IPS-NIHi7 (cell line): Measurements from ENCODE around the gene OR6X1.
A peak's percentile ranks its signal among the peaks of the same experiment; 100 is the strongest.
"Not testable (repeated sequence)": the region's sequence is repeated elsewhere in the genome, so short reads cannot be mapped to it uniquely, and the experiment has no call there.

ENCODE experiments used
- DNase-seq: peaks from one replicate; pipeline ENCODE4 v3.0.0; 2012; ENCODE audit warnings: mixed read lengths; ENCODE audit errors: extremely low spot score

Gene OR6X1

GRCh38 chr11:123753110-123753509, 1.2 kb downstream of the OR6X1 start:
- no peak for DNase-seq

DNA sequence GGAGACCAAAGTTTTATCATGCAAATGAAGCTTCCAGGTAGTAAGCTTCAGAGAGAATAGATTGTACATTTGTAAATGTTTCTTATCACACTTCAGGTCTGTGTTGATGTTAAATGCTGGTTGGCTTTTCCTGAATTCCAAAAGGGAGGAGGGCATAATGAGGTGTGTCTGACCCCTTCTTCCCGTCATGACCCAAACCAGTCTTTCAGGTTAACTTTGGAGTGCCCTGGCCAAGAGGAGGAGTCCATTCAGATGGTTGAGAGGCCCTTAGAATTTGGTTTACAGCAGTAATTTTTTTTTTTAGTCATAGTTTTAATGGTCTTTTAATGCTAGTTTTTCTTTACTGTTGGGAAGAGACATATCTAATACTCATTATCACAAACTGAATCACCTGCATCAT, 2.5 kb downstream of the OR6X1 start:
- no peak for DNase-seq

DNA sequence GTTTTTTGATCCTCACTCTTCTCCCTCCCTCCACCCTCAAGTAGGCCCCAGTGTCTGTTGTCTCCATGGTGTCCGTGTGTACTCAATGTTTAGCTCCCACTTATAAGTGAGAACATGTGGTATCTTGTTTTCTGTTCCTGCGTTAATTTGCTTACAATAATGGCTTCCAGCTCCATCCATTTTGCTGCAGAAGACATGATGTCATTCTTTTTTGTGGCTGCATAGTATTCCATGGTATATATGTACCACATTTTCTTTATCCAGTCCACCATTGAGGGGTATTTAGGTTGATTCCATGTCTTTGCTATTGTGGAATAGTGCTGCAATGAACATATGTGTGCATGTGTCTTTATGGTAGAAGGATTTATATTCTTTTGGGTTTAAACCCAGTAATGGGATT, 6.0 kb downstream of the OR6X1 start:
- not testable (repeated sequence) for DNase-seq

GRCh38 chr11:123745764-123746451, 8.4 kb downstream of the OR6X1 start:
- peak; percentile 36 for DNase-seq

GRCh38 chr11:123742724-123743120, 11.6 kb downstream of the OR6X1 start:
- no peak for DNase-seq

DNA sequence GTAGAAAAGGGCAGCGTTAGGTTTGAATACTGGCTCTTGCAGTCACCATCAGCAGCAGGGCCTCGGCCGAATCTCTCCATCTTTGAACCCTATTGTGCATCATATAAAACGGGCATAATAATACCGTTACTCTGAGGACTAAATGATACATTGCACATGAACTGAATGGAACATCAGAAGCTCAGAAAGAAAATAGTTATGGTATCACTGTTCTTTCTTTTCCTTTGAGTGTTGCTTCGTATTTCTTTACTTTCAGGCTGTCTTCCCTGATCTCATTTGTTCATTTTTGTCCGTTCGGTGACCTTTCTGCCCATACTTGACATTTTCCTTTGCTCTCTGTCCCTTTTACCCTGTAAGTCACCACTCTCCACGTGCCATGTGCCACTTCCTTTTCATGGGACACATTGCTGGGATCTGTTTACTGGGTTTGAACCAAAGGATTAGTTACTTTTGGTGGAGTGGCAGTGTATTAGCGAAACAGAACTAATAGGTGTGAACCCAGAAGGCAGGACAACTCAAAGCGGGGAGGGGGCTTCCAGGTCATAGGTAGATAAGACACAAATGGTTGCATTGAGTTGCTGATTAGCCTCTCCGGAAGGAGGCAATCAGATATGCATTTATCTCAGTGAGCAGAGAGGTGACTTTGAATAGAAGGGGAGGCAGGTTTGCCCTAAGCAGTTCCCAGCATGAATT, 12.1 kb downstream of the OR6X1 start:
- DNase-seq = peak; percentile 26

GRCh38 chr11:123741159-123742030, 12.9 kb downstream of the OR6X1 start, which contains the start of gene ZNF202:
Gene ZNF202, minus strand, starts transcription at chr11:123741660. Its CDS starts 10,772 bp downstream, at chr11:123730888.
- peak; percentile 89 for DNase-seq

GRCh38 chr11:123740787-123741158, 13.5 kb downstream of the OR6X1 start:
- DNase-seq = no peak

DNA sequence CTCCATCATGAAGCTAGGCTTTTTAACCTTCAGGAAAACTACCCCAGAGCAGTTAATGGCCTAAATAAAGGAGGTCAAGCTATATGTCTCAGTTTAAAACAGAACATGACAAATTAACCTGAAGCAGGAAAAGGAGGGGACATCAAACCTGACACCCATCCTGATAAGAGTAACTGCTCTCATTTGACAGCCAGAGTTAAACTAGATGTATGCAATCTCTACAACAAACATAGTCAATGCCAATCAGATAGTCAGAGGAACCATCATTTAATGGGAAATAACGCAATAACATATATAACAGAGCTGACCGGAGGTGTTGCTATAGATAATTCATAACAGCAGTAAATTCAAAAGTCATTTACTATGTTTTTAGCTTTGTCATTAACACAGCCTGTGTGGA, 15.9 kb downstream of the OR6X1 start:
- no peak for DNase-seq

DNA sequence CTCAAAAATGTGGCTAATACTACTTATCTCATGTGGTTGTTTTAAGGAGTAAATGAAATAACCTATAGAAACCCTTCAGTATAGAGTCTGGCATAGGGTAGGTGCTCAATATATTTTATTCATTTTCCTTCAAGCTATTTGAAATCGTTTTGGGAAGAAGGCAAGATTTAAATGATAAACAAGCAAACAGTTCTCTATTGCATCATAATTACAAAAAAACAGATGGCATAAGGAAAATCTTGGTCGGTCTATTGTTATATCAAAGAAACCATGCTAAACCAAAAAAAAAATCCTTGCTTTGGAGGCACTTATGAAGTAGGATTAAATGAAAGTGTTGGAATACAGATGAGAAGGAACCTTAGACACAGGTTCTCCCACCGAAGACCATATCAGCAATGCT, 17.5 kb downstream of the OR6X1 start:
- no peak for DNase-seq

GRCh38 chr11:123729602-123730001, 24.7 kb downstream of the OR6X1 start:
- no peak for DNase-seq

DNA sequence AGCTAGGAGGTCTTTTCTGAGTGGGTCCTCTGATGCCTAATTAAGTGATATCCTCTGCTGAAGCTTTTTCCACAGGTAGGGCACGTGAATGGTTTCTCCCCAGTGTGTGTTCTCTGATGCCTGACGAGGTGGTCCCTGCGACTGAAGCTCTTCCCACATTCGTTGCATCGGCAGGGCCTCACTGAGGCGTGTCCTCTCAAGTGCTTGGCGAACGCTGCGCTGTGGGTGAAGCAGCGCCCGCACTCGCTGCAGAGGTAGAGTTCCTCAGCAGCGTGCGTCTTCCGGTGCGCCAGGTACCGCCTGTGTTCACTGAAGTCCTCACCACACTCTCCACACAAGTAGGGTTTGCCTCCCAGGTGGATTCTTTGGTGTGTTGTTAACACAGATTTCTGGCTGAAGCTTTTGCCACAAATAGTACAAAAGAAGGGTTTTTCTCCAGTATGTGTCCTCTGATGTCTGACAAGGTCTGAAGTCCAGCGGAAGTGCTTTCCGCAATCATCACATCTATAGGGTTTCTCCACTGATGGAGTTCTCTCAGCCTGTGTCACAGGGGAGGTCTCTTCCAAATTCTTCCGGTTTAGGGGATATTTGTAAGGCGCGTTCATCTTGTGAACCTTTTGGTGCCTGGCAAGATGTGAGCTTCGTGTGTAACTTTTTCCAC, 28.2 kb downstream of the OR6X1 start:
- DNase-seq = no peak

GRCh38 chr11:123719452-123719851, 34.9 kb downstream of the OR6X1 start:
- DNase-seq = no peak

GRCh38 chr11:123718469-123718868, 35.8 kb downstream of the OR6X1 start:
- no peak for DNase-seq

- no peak for DNase-seq
Observed at GRCh38 chr11:123718063-123718462, 36.3 kb downstream of the OR6X1 start.

DNA sequence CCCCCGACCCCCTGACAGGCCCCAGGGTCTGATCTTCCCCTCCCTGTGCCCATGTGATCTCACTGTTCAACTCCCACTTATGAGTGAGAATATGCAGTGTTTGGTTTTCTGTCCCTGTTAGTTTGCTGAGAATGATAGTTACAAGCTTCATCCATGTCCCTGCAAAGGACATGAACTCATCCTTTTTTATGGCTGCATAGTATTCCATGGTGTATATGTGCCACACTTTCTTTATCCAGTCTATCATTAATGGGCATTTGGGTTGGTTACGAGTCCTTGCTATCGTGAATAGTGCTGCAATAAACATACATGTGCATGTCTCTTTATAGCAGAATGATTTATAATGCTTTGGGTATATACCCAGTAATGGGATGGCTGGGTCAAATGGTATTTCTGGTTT, 41.7 kb downstream of the OR6X1 start:
- not testable (repeated sequence) for DNase-seq

GRCh38 chr11:123707606-123708205, 46.6 kb downstream of the OR6X1 start:
- peak; percentile 68 for DNase-seq

GRCh38 chr11:123707206-123707605, 47.1 kb downstream of the OR6X1 start:
- no peak for DNase-seq

- no peak for DNase-seq
Observed at GRCh38 chr11:123704341-123704740, 50.0 kb downstream of the OR6X1 start.
